Adrenal gland (tissue), 12 donors: Measurements from ENCODE around the gene NFIC. TPM values are rescaled to one million over a fixed set of nuclear protein-coding genes. Genes with fewer than 3 reads are reported as not detected.
"Not testable (repeated sequence)": the region's sequence is repeated elsewhere in the genome, so short reads cannot be mapped to it uniquely, and the experiment has no call there.

Source experiments
- DNase-seq, 7 donors: peaks; one replicate each; pipeline ENCODE4 v3.0.0-alpha.2; 2019 to 2020
- H3K27ac ChIP-seq, 5 donors: fragments of 200-600 bp; sonication (generic) in 4 of 5; 1 replicate in 3 of 5; 2 replicates in 2 of 5; pipeline versions ENCODE4 v1.5.1 to v1.8.0; 2016 to 2020; ENCODE audit warnings: mild to moderate bottlenecking in 1 of 5
- H3K27me3 ChIP-seq: fragments of 200-600 bp; 2 replicates; pipeline ENCODE4 v1.8.0; 2021
- H3K36me3 ChIP-seq, 2 donors: fragments of 200-600 bp; replicated peaks in 1 of 2; 1 replicate in 1 of 2; 2 replicates in 1 of 2; pipeline versions ENCODE4 v1.5.1 to v1.8.0; 2018 to 2022
- H3K4me1 ChIP-seq, 2 donors: fragments of 200-600 bp; replicated peaks in 1 of 2; 1 replicate in 1 of 2; 2 replicates in 1 of 2; pipeline versions ENCODE4 v1.5.1 to v1.8.0; 2018 to 2021
- H3K4me3 ChIP-seq, 4 donors: fragments of 200-600 bp; sonication (generic) in 3 of 4; one replicate each; pipeline ENCODE4 v1.5.1; 2016 to 2018
- H3K9me3 ChIP-seq, 3 donors: fragments of 200-600 bp; sonication (generic) in 1 of 3; replicated peaks in 1 of 3; 1 replicate in 2 of 3; 2 replicates in 1 of 3; pipeline versions ENCODE4 v1.5.1 to v1.8.0; 2016 to 2021
- CTCF ChIP-seq, 6 experiments: fragments of 450-650 bp in 4 of 6; fragments of 200-600 bp in 2 of 6; sonication (generic) in 1 of 6; IDR thresholded peaks; 1 replicate in 5 of 6; 2 replicates in 1 of 6; pipeline versions ENCODE4 v1.5.1 to v1.8.0; 2016 to 2021; ENCODE audit warnings: antibody characterized with exemption in 6 of 6, mild to moderate bottlenecking in 2 of 6, moderate library complexity in 1 of 6
- POLR2A ChIP-seq, 2 donors: fragments of 450-650 bp; IDR thresholded peaks; one replicate each; pipeline ENCODE4 v1.6.1; 2017; ENCODE audit warnings: antibody characterized with exemption in 2 of 2, mild to moderate bottlenecking in 2 of 2, moderate library complexity in 1 of 2
- whole genome bisulfite sequencing, 4 donors: extraction: QIAGEN DNeasy Blood & Tissue Kit in 2 of 4; methylation state at CpG; one replicate each; pipeline versions ENCODE4 v1.1.5 to v1.1.7; 2013 to 2017; 5-methylcytosine and 5-hydroxymethylcytosine counted together
- intact Hi-C, 2 donors: fragments of 100-400 bp; cut with DNase I; formaldehyde crosslinking; loops; one replicate each; pipeline versions ENCODE4 v1.14.1 to v1.15.0; 2022 to 2023
- polyA plus RNA-seq, 3 donors: library from polyadenylated mRNA; stranded (reverse); fragments of 200-250 nt in 2 of 3; fragments of 350-450 nt in 1 of 3; fragmentation: Illumina TruSeq in 1 of 3; extraction: RNeasy Lipid Tissue Mini Kit (QIAGEN cat#74804) in 1 of 3; gene quantifications; one replicate each; pipeline ENCODE4 v1.2.3, GENCODE V29; 2013 to 2014
- total RNA-seq, 9 donors: library from RNA; depleted of rRNA in 4 of 9; stranded (reverse); fragments of >200 nt in 4 of 9; fragments of 120-200 nt in 1 of 9; fragmentation: NEBNext Ultra II Directional in 1 of 9; extraction: Animal tissue kit (Norgen Biotek cat#: 25700) in 1 of 9; gene quantifications; one replicate each; pipeline versions ENCODE4 v1.1.0 to v1.2.4, GENCODE V29; 2013 to 2023
- donor health status: healthy with polysubstance abuse.
- donor health status: Bipolar disorder and iron deficiency.
- donor health status: DM: yes; HTN: yes; CAD: no.
- donor health status: DM: no; HTN: no; CAD: no.
- donor health status: DM: no; HTN: no; CAD: no.
- donor health status: DM: yes; HTN: yes; CAD: no.

NFIC gene
- total and polyA plus RNA-seq, 12 donors: 3.5 to 329 (median 171) TPM

- H3K36me3 ChIP-seq: peaks cover 0 to 8% of the 10 kb centered on the region in 2 donors
- no peaks in the 10 kb centered on the region for H3K9me3 ChIP-seq
- H3K27me3 ChIP-seq: no peaks in the 10 kb centered on the region
- intact Hi-C loops: loop anchor here in 1 of 2 donors (2.0 kb wide), 1 partner anchor 13 kb away; no protein-coding TSS in a partner anchor
- TF ChIP-seq POLR2A (IDR thresholded peaks at IDR 0.05): no peak
- no peak for TF ChIP-seq CTCF (IDR thresholded peaks at IDR 0.05)
- peak overlapping the region in 1 of 4 donors; percentile 15 for H3K4me3 ChIP-seq
- peak in 6 of 7 donors; percentile 49 to 71 (median 54) for DNase-seq
- peaks cover 49 to 60% of the 10 kb centered on the region in 2 donors for H3K4me1 ChIP-seq
- WGBS, 4 donors: 34 to 53% (median 37%) methylated on average over 5 to 17 of the region's 17 CpGs
- peak overlapping the region in 4 of 5 donors; percentile 50 to 95 (median 92) for H3K27ac ChIP-seq
Measured at GRCh38 chr19:3389876-3390371, 23.5 kb downstream of the NFIC start.

DNA sequence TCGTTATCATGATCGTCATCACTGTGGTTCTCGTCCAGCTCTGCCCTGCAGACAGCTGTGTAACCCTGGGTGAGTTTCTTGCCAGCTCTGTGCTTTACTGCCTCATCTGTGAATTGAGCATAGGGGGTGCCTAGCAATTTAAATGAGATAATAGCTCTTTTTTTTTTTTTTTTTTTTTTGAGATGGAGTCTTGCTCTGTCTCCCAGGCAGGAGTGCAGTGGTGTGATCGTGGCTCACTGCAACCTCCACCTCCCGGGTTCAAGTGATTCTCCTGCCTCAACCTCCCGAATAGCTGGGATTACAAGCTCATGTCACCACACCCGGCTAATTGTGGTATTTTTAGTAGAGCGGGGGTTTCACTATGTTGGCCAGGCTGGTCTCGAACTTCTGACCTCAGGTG is 25.5 kb downstream of the NFIC start:
- not testable (repeated sequence) for H3K27me3 ChIP-seq
- H3K27ac ChIP-seq: peak overlapping the region in 2 of 5 donors; percentile 12 to 17

DNA sequence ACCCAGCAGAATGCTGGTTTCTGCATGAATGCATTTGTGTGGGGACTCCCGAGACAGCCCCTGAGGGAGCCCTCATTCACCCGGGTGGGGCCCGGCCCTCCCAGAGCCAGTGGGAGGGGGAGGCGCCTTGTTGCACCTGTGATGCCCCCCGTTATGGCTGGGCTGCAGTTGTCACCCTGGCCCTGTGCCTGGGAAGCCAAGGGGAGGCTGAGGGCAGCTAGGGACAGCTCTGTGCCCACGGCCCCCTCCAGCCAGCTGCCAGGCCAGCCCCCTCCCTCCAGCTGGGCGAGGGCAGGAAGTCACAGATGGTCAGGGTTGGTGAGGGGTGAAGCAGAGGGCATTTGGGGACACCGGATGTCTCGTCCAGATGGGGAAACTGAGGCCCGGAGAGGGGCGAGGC is 26.1 kb downstream of the NFIC start:
- Histone ChIP-seq H3K9me3 (no peaks in the 10 kb centered on the region), H3K36me3 (peaks cover 0 to 8% of the 10 kb centered on the region in 2 donors), H3K27ac (peak overlapping the region in 2 of 5 donors; percentile 12 to 17), H3K4me1 (peaks cover 34 to 47% of the 10 kb centered on the region in 2 donors), H3K4me3 (no peak overlapping the region), H3K27me3 (no peaks in the 10 kb centered on the region)
- intact Hi-C loops: no loop called here
- TF ChIP-seq CTCF (IDR thresholded peaks at IDR 0.05): no peak
- no peak for TF ChIP-seq POLR2A (IDR thresholded peaks at IDR 0.05)
- DNase-seq: no peak
- WGBS, 4 donors: 67 to 74% (median 68%) methylated on average over 4 to 11 of the region's 11 CpGs

More for the DNA sequence above, 25.5 kb downstream of the NFIC start:
- H3K4me1 ChIP-seq: peaks cover 34 to 47% of the 10 kb centered on the region in 2 donors
- H3K36me3 ChIP-seq, DNase-seq, intact Hi-C loops, H3K9me3 ChIP-seq, H3K4me3 ChIP-seq: not testable (repeated sequence)
- WGBS, 4 donors: 78 to 81% (median 80%) methylated on average over 8 to 9 of the region's 9 CpGs

- intact Hi-C loops: no loop called here
- WGBS, 4 donors: 71 to 100% (median 72%) methylated on average over 3 to 8 of the region's 8 CpGs
- TF ChIP-seq CTCF (IDR thresholded peaks at IDR 0.05): no peak
- TF ChIP-seq POLR2A (IDR thresholded peaks at IDR 0.05): no peak
- Histone ChIP-seq H3K27ac (peak overlapping the region; percentile 20 to 100 (median 92)), H3K4me3 (peak overlapping the region in 1 of 4 donors; percentile 4), H3K36me3 (peaks cover 0 to 8% of the 10 kb centered on the region in 2 donors), H3K9me3 (no peaks in the 10 kb centered on the region), H3K27me3 (no peaks in the 10 kb centered on the region), H3K4me1 (peaks cover 25 to 46% of the 10 kb centered on the region in 2 donors)
- no peak for DNase-seq
Measured at GRCh38 chr19:3396881-3397265, 30.5 kb downstream of the NFIC start.
